Measurements from ENCODE around the gene CCR7.

CCR7 gene

DNA sequence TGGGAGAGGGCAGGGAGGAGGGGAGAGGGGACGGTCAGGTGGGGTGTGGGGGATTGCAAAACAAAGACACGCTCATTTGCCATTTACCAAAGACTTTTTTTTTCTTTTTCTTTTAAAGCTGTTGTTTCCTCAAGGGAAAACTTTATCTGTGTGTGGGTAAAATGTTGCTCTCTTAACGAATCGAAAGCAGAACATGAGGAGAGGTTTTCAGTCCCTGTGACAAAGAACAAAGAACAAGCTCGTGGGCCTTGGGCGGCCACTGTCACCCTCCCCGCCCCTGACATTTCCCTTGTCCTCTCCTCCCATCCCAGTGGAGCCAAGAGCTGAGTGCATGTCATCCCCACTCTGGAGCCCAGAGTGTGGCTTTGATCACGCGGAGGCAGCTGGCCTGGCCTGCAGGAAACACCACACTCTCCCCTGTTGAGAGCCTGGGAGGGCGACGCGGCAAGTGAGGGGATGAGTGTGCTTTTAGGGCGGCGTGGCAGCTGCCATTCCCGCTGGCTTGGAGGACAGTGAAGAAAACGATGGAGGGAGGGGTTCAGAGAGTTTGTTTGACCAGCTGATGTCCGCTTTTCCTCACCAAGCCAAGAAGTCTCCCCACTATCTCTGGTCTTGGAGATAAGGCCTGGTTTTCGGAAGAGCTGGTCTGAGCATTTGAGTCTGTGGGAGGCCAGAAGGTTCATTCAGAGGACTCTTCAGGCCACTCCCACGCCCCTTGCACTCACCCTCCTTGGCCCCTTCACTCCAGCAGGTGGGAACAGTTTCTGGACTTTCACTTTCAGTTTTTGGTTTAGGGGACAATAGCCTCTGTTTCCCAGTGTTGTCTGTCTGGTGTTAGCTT, 11.4 kb downstream of the CCR7 start:
- Histone ChIP-seq H3K9ac (ENCODE audit: low read length) (no peak overlapping the region), H3K27ac (ENCODE audit: low read depth, low read length) (no peak overlapping the region), H3K27me3 (ENCODE audit: control insufficient read depth, insufficient read depth, low read length) (no peaks in the 10 kb centered on the region), H3K4me3 (ENCODE audit: low read depth, low read length) (no peak overlapping the region), H3K9me3 (ENCODE audit: control insufficient read depth, insufficient read depth, low read depth, low read length) (no peaks in the 10 kb centered on the region), H3K36me3 (ENCODE audit: control insufficient read depth, insufficient read depth, low read length) (no peaks in the 10 kb centered on the region), H3K4me1 (ENCODE audit: control insufficient read depth, insufficient read depth, low read length) (peaks cover 23% of the 10 kb centered on the region; the same call in 1 of the 2 replicates)

DNA sequence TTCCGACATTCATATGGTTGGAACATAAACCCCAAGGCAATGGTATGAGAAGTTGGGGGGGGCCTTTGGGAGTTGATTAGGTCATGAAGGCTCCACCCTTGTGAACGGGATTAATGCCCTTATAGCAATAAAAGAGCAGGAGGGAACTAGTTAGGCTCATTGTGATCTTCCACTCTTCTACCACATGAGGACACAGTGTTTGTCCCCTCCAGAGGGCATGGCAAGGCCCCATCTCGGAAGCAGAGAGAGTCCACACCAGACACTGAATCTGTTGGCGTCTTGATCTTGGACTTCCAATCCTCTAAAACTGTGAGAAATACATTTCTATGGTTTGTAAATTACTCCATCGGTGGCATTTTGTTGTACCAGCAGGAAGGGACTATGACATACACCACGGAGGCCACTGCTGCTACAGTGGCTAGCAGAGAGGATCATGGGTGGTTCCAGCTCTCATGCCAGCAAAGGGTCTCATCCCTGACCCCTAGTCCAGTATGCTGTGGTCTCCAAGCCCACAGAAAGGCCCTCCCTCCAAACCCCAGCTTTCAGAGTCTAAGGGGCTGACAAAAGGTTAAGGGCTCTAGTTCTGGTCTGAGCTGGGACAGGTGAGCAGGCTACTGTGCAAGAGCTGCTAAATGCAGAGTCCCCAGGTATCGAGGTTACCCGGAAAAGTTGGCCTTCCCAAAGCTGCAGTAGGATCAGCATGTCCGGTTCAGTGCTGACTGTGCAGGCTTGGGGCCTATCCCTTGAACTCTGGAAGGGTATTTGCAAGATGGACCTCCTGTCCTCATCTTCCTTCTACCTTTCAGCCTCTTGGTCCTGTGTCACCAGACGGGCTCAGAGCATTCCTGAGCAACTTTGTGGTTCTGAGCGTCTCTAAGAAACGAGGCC, 12.2 kb downstream of the CCR7 start:
- H3K9ac ChIP-seq (ENCODE audit: low read length): no peak overlapping the region
- H3K9me3 ChIP-seq (ENCODE audit: control insufficient read depth, insufficient read depth, low read depth, low read length): no peaks in the 10 kb centered on the region
- no peak overlapping the region for H3K4me3 ChIP-seq (ENCODE audit: low read depth, low read length)
- H3K4me1 ChIP-seq (ENCODE audit: control insufficient read depth, insufficient read depth, low read length): peaks cover 23% of the 10 kb centered on the region; the same call in 1 of the 2 replicates
- no peaks in the 10 kb centered on the region for H3K27me3 ChIP-seq (ENCODE audit: control insufficient read depth, insufficient read depth, low read length)
- no peaks in the 10 kb centered on the region for H3K36me3 ChIP-seq (ENCODE audit: control insufficient read depth, insufficient read depth, low read length)
- H3K27ac ChIP-seq (ENCODE audit: low read depth, low read length): no peak overlapping the region

DNA sequence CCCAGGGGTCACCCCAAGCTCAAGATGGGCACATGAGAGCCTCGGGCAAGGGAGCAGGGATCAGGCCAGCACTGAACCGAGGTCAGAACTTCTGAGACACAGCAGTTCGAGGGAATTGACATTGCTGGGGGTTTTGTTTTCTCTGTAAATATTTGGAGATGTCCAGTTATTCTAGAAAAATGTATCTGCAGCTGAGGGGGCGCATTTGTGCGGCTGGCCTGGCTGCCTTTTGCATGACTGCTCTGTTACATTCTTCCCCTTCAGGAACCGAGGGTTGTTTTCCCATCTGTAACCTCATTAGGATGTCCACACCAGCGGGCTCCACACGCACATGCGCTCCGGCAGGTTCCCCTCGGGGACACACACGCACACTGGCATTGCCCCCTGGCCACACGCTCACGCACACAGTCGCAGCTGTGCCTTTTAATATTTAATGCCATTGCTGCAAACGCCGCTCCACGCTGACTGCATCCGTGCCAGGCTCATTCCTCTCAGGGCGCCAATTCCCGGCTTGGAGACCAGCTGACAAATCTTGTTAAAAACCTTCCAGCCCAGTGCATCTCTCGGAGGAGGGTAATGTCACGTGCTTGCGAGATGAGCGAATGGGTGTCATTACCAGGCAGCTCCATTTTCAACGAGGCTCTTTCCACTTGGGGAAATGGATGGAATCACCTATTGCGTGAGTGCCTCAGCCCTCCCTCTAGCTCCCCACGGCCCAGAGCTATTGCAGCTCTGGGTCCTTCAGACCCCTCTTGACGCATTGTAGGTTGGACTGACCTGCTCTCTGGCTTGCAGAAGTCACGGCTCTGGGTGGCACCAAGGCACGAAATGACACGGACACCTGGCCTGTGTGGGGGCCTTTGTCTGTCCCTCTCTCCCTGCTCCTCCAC, 13.1 kb downstream of the CCR7 start:
- Histone ChIP-seq H3K4me1 (ENCODE audit: control insufficient read depth, insufficient read depth, low read length) (peaks cover 22% of the 10 kb centered on the region; the same call in 1 of the 2 replicates), H3K27ac (ENCODE audit: low read depth, low read length) (no peak overlapping the region), H3K9me3 (ENCODE audit: control insufficient read depth, insufficient read depth, low read depth, low read length) (no peaks in the 10 kb centered on the region), H3K9ac (ENCODE audit: low read length) (no peak overlapping the region), H3K36me3 (ENCODE audit: control insufficient read depth, insufficient read depth, low read length) (no peaks in the 10 kb centered on the region), H3K4me3 (ENCODE audit: low read depth, low read length) (no peak overlapping the region), H3K27me3 (ENCODE audit: control insufficient read depth, insufficient read depth, low read length) (no peaks in the 10 kb centered on the region)

DNA sequence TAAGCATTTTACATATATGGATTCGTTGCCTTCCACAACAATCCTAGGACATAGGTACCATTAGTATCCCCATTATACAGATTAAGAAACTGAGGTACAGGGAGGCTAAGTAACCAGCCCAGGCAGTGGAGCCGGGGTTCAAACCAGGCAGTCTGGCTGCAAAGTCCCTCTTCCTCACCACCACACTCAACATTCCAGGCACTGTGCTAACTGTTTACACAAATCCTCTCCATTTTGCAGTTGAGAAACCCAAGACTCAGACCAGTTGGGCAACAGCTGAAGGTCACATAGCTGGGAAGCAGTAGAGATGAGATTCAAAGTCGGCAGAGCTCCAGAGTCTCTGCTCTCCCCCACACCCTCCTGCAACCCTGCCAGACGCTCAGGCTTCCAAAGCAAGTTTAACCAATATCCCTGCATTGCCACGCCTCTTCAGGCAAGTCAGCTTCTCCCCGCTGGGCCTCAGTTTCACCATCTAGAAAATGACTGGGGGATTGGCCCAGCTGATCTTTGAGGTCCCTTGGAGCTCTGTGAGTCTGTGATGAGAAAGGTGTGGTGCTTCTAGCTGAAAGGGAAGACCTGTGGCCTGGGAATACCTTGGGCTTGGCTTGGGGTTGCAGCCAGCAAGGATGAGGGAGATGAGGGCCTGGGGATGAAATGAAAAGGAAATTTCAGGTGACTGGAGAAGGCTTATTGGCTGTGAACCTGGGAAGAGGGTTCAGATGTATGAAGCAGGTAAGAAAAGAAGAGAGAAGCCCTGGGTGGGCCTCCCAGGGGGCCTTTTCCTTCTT, 14.0 kb downstream of the CCR7 start:
- H3K4me1 ChIP-seq (ENCODE audit: control insufficient read depth, insufficient read depth, low read length): peaks cover 16% of the 10 kb centered on the region; the same call in 1 of the 2 replicates
- H3K9ac ChIP-seq (ENCODE audit: low read length): no peak overlapping the region
- no peaks in the 10 kb centered on the region for H3K9me3 ChIP-seq (ENCODE audit: control insufficient read depth, insufficient read depth, low read depth, low read length)
- no peak overlapping the region for H3K27ac ChIP-seq (ENCODE audit: low read depth, low read length)
- H3K27me3 ChIP-seq (ENCODE audit: control insufficient read depth, insufficient read depth, low read length): no peaks in the 10 kb centered on the region
- H3K36me3 ChIP-seq (ENCODE audit: control insufficient read depth, insufficient read depth, low read length): no peaks in the 10 kb centered on the region
- H3K4me3 ChIP-seq (ENCODE audit: low read depth, low read length): no peak overlapping the region

DNA sequence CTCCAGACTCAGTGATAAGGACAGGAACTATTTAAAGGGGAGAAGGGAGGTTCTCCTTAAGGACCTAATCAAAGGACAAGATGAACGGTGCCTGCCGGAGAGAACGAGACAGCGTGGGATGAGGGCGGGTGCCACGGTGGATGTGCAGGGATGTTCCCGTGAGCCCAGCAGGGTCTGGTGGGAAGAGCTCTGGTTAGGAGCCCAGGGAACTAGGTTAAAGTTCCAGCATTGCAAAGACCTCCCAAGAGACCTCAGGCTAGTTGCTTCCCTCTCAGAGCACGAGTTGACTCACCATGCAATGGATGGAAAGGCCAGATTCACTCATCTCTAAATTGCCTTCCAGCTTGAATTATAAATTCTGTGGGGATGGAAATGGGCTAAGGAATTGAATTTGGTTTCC, 14.7 kb downstream of the CCR7 start:
- Histone ChIP-seq H3K9ac (ENCODE audit: low read length) (no peak overlapping the region), H3K27me3 (ENCODE audit: control insufficient read depth, insufficient read depth, low read length) (no peaks in the 10 kb centered on the region), H3K27ac (ENCODE audit: low read depth, low read length) (no peak overlapping the region), H3K9me3 (ENCODE audit: control insufficient read depth, insufficient read depth, low read depth, low read length) (no peaks in the 10 kb centered on the region), H3K4me3 (ENCODE audit: low read depth, low read length) (no peak overlapping the region), H3K36me3 (ENCODE audit: control insufficient read depth, insufficient read depth, low read length) (no peaks in the 10 kb centered on the region), H3K4me1 (ENCODE audit: control insufficient read depth, insufficient read depth, low read length) (peaks cover 16% of the 10 kb centered on the region; the same call in 1 of the 2 replicates)

DNA sequence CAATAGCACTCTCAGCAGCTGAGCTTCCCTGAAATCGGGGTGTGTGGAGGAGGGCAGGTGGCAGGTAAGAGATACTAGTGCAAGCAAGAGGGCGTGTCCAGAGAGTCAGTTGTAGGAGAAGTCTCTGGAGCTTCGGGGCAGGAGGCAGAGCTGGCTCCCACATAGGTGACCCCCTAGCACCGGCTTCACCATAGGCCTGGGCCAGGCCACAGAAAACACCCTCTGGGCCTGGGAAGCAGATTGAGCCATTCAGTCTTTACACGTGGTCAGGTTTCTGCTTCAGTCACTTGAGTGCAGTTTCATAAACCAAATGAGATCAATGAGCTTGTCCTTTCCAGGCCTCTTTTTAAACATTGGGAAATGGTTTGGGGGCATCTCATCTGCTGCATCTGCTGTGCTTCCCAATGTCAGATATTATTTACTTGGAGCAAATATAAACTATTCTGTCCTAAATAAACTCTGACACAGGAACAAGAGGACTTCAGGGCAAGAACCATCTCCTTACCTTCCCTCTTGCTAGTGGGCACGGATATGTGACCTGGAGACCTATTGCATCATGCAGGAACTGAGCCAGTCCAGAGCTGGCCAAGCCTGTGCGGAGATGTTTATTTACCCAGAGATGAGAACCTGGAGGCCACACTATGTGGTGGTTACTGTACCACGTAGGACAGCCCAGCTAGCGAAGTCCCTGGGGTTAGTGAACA, 16.1 kb downstream of the CCR7 start:
- peaks cover 16% of the 10 kb centered on the region; the same call in 1 of the 2 replicates for H3K4me1 ChIP-seq (ENCODE audit: control insufficient read depth, insufficient read depth, low read length)
- H3K36me3 ChIP-seq (ENCODE audit: control insufficient read depth, insufficient read depth, low read length): no peaks in the 10 kb centered on the region
- no peak overlapping the region for H3K9ac ChIP-seq (ENCODE audit: low read length)
- no peaks in the 10 kb centered on the region for H3K9me3 ChIP-seq (ENCODE audit: control insufficient read depth, insufficient read depth, low read depth, low read length)
- no peak overlapping the region for H3K4me3 ChIP-seq (ENCODE audit: low read depth, low read length)
- no peak overlapping the region for H3K27ac ChIP-seq (ENCODE audit: low read depth, low read length)
- no peaks in the 10 kb centered on the region for H3K27me3 ChIP-seq (ENCODE audit: control insufficient read depth, insufficient read depth, low read length)

DNA sequence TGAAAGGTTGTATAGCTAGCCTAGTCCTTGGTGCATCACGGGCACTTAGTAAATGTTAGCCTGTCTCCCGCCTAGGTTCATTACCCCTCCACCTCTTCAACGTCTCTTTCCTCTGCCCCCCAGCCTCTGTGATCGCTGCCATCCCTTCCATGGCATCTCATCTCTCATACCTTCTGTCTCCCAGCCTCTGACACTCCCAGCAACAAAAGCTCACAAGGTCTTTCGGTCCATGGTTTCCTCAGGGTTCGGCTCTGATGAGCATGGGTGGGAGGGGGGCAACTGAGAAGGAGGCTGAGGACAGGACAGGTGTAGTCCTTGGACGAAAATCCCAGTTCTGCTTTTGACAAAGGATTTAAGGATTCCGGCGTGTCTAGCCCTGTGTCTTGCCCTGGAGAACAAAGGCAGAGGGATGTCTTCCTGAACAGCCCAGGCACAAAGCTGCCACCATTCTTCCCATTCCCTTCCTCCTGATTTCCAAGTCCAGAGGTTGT, 16.7 kb downstream of the CCR7 start:
- Histone ChIP-seq H3K27me3 (ENCODE audit: control insufficient read depth, insufficient read depth, low read length) (no peaks in the 10 kb centered on the region), H3K27ac (ENCODE audit: low read depth, low read length) (no peak overlapping the region), H3K4me3 (ENCODE audit: low read depth, low read length) (no peak overlapping the region), H3K9ac (ENCODE audit: low read length) (no peak overlapping the region), H3K9me3 (ENCODE audit: control insufficient read depth, insufficient read depth, low read depth, low read length) (no peaks in the 10 kb centered on the region), H3K4me1 (ENCODE audit: control insufficient read depth, insufficient read depth, low read length) (peaks cover 11% of the 10 kb centered on the region; the same call in 1 of the 2 replicates), H3K36me3 (ENCODE audit: control insufficient read depth, insufficient read depth, low read length) (no peaks in the 10 kb centered on the region)

DNA sequence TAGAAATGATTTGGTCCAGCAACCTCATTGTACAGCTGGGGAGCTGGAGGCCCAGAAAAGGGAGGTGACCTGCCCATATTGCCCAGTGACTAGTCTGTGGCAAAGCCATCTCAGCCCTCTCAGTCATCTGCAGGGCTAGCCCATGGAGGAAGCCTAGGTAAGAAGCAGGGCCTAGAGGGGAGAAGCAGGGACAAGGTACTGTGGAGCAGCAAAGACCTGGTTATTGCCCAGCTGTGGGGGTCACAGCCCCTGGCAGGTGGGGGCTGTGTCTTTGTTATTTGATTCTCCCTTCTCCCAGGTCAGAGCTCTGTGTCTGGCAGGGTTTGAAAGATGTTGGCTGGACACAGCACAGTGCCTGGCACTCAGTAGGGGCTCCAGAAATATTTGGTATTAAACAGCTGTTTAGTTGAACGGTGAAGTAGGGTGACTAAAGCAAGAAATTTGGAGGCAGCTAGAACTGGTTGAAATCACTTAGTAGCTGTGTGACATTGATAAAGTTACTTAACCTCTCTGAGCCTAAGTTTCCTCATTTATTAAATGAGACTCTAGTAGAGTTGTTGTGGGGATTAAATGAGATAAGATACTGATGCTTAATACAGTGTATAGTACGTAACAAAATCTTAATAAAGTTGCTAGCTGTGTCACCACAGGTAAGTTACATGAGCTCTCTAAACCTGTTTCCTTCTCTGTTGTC, 17.3 kb downstream of the CCR7 start:
- Histone ChIP-seq H3K9me3 (ENCODE audit: control insufficient read depth, insufficient read depth, low read depth, low read length) (no peaks in the 10 kb centered on the region), H3K4me3 (ENCODE audit: low read depth, low read length) (no peak overlapping the region), H3K9ac (ENCODE audit: low read length) (no peak overlapping the region), H3K4me1 (ENCODE audit: control insufficient read depth, insufficient read depth, low read length) (peaks cover 17% of the 10 kb centered on the region; the same call in 1 of the 2 replicates), H3K27me3 (ENCODE audit: control insufficient read depth, insufficient read depth, low read length) (no peaks in the 10 kb centered on the region), H3K27ac (ENCODE audit: low read depth, low read length) (no peak overlapping the region), H3K36me3 (ENCODE audit: control insufficient read depth, insufficient read depth, low read length) (no peaks in the 10 kb centered on the region)

DNA sequence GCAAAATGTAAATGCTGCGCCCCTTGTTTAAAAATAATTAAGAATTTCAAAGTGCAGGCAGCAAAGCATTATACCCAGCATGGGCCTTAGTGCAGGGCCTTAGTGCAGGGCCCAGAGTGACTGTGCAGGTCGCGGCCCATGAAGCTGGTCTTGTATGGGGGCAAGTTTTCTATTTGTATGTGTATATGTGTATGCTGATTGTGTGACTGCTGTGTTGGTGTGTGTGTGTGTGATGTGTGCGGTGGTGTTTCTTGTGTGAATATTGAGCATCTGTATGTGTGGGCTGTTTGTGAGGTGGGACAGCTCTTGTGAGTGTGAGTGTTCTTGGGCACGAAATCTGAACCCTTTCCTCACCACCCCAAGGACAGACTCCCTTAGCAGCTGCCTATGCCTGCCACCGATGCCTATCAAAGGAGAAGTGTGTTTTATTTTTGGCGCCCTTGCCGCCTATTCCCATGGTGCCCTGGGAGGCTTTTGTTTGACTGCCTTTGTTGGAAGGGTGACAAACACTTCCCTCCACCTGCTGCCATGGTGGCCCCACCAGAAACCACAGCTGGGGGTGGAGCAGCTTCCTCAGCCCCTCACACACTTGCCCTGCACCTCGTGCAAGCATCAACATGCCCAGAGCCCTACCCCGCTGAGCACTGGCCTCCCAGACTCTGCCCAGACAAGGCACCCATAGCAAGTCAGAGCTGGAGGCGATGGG, 18.0 kb downstream of the CCR7 start:
- Histone ChIP-seq H3K9ac (ENCODE audit: low read length) (no peak overlapping the region), H3K4me1 (ENCODE audit: control insufficient read depth, insufficient read depth, low read length) (peaks cover 23% of the 10 kb centered on the region; the same call in 1 of the 2 replicates), H3K9me3 (ENCODE audit: control insufficient read depth, insufficient read depth, low read depth, low read length) (no peaks in the 10 kb centered on the region), H3K27me3 (ENCODE audit: control insufficient read depth, insufficient read depth, low read length) (no peaks in the 10 kb centered on the region), H3K4me3 (ENCODE audit: low read depth, low read length) (no peak overlapping the region), H3K36me3 (ENCODE audit: control insufficient read depth, insufficient read depth, low read length) (no peaks in the 10 kb centered on the region), H3K27ac (ENCODE audit: low read depth, low read length) (no peak overlapping the region)

Data from HUES6 (cell line).